Breast epithelium (tissue), 4 donors: ENCODE data around the gene LRRC45. TPM values are rescaled to one million over a fixed set of nuclear protein-coding genes. Genes with fewer than 3 reads are reported as not detected.

Experiments
- DNase-seq, 2 donors: peaks; one replicate each; pipeline ENCODE4 v3.0.0-alpha.2; 2019; ENCODE audit warnings: low spot score in 2 of 2
- H3K27ac ChIP-seq, 2 donors: fragments of 200-600 bp; sonication (generic) in 1 of 2; one replicate each; pipeline ENCODE4 v1.5.1; 2016 to 2019; ENCODE audit warnings: mild to moderate bottlenecking in 1 of 2
- H3K27me3 ChIP-seq, 2 donors: fragments of 200-600 bp; sonication (generic) in 1 of 2; one replicate each; pipeline versions ENCODE4 v1.5.1 to v1.6.0; 2017 to 2019; ENCODE audit warnings: control low read depth in 1 of 2, mild to moderate bottlenecking in 1 of 2
- H3K36me3 ChIP-seq: fragments of 200-600 bp; one replicate; pipeline ENCODE4 v1.5.1; 2019
- H3K4me1 ChIP-seq, 2 donors: fragments of 200-600 bp; sonication (generic); one replicate each; pipeline ENCODE4 v1.5.1; 2016 to 2019; ENCODE audit warnings: control low read depth in 1 of 2
- H3K4me3 ChIP-seq, 3 donors: fragments of 200-600 bp; sonication (generic); 1 replicate in 2 of 3; 2 replicates in 1 of 3; pipeline ENCODE4 v1.5.1; 2016 to 2019; ENCODE audit warnings: mild to moderate bottlenecking in 3 of 3, moderate library complexity in 2 of 3
- H3K9me3 ChIP-seq, 2 donors: fragments of 200-600 bp; sonication (generic) in 1 of 2; one replicate each; pipeline ENCODE4 v1.5.1; 2016 to 2019; ENCODE audit warnings: control low read depth in 1 of 2
- CTCF ChIP-seq, 3 donors: fragments of 450-650 bp; IDR thresholded peaks; one replicate each; pipeline ENCODE4 v1.5.1; 2016 to 2017; ENCODE audit warnings: antibody characterized with exemption in 3 of 3, mild to moderate bottlenecking in 3 of 3, moderate library complexity in 3 of 3
- POLR2A ChIP-seq: fragments of 450-650 bp; IDR thresholded peaks from one replicate; pipeline ENCODE4 v1.6.1; 2016; ENCODE audit warnings: antibody characterized with exemption, mild to moderate bottlenecking, moderate library complexity
- POLR2AphosphoS5 ChIP-seq, 3 donors: sonication (generic); formaldehyde crosslinking; IDR thresholded peaks; one replicate each; pipeline ENCODE4 v1.6.1; 2017; ENCODE audit warnings: antibody characterized with exemption in 3 of 3
- intact Hi-C: fragments of 100-400 bp; cut with DNase I; formaldehyde crosslinking; loops from one replicate; pipeline ENCODE4 v1.15.1; 2023; ENCODE audit warnings: low total_unique reads
- total RNA-seq, 3 donors: library from RNA; depleted of rRNA; stranded (reverse); fragments of >200 nt; gene quantifications; one replicate each; pipeline ENCODE4 v1.1.0, GENCODE V29; 2016

Gene LRRC45
- total RNA-seq, 3 donors from 2014 or later, result 8.0 to 18.7 (median 14.7) TPM

GRCh38 chr17:82041144-82041814 is 18.2 kb downstream of the LRRC45 start:
- H3K36me3 ChIP-seq, result no peaks in the 10 kb centered on the region
- DNase-seq, result no peak
- H3K9me3 ChIP-seq, result no peaks in the 10 kb centered on the region
- H3K27me3 ChIP-seq, result no peaks in the 10 kb centered on the region
- H3K4me1 ChIP-seq, result peaks cover 6 to 10% of the 10 kb centered on the region in 2 donors
- TF ChIP-seq POLR2AphosphoS5 (IDR thresholded peaks at IDR 0.05), result no peak
- TF ChIP-seq POLR2A, result no peak
- no peak for TF ChIP-seq CTCF (IDR thresholded peaks at IDR 0.05)
- H3K27ac ChIP-seq, result no peak overlapping the region
- H3K4me3 ChIP-seq, result no peak overlapping the region
- intact Hi-C loops, result no loop called here

GRCh38 chr17:82042649-82043048 is 19.5 kb downstream of the LRRC45 start:
- Histone ChIP-seq H3K9me3 (no peaks in the 10 kb centered on the region), H3K4me1 (no peaks in the 10 kb centered on the region), H3K36me3 (no peaks in the 10 kb centered on the region), H3K27ac (no peak overlapping the region), H3K4me3 (no peak overlapping the region), H3K27me3 (no peaks in the 10 kb centered on the region)
- intact Hi-C loops, result no loop called here
- DNase-seq, result no peak
- TF ChIP-seq POLR2A, result no peak
- TF ChIP-seq CTCF (IDR thresholded peaks at IDR 0.05), result no peak
- no peak for TF ChIP-seq POLR2AphosphoS5 (IDR thresholded peaks at IDR 0.05)

GRCh38 chr17:82043507-82043906 is 20.4 kb downstream of the LRRC45 start:
- TF ChIP-seq CTCF (IDR thresholded peaks at IDR 0.05) (no peak), POLR2A (no peak), POLR2AphosphoS5 (IDR thresholded peaks at IDR 0.05) (no peak)
- H3K27ac ChIP-seq, result no peak overlapping the region
- H3K27me3 ChIP-seq, result no peaks in the 10 kb centered on the region
- H3K36me3 ChIP-seq, result no peaks in the 10 kb centered on the region
- H3K9me3 ChIP-seq, result no peaks in the 10 kb centered on the region
- no peak for DNase-seq
- intact Hi-C loops, result no loop called here
- no peaks in the 10 kb centered on the region for H3K4me1 ChIP-seq
- H3K4me3 ChIP-seq, result no peak overlapping the region

GRCh38 chr17:82045936-82046484 is 22.9 kb downstream of the LRRC45 start:
- intact Hi-C loops, result no loop called here
- no peak overlapping the region for H3K4me3 ChIP-seq

More at GRCh38 chr17:82045936-82046484, 22.9 kb downstream of the LRRC45 start:
- Histone ChIP-seq H3K36me3 (no peaks in the 10 kb centered on the region), H3K9me3 (no peaks in the 10 kb centered on the region), H3K27me3 (no peaks in the 10 kb centered on the region), H3K27ac (no peak overlapping the region), H3K4me1 (peaks cover 0 to 9% of the 10 kb centered on the region in 2 donors)
- DNase-seq, result no peak
- TF ChIP-seq POLR2AphosphoS5 (IDR thresholded peaks at IDR 0.05), result no peak
- no peak for TF ChIP-seq POLR2A
- TF ChIP-seq CTCF (IDR thresholded peaks at IDR 0.05), result no peak
